ENCODE results near the gene CCDC146. TPM values are rescaled to one million over a fixed set of nuclear protein-coding genes. Genes with fewer than 3 reads are reported as not detected.

The CCDC146 gene
- total and polyA plus RNA-seq, 2 of the 13 experiments (the other 11 are each of a cell fraction or from before 2014, with no cell fraction given), result 2.4 to 4.1 TPM

GRCh38 chr7:77245015-77245755 lies 122.8 kb downstream of the CCDC146 start (continued):
- TF ChIP-seq ZNF18 (CRISPR knock-in tag; IDR thresholded peaks at IDR 0.05; ENCODE audit: insufficient replicate concordance) (peak; percentile 79), ZNF792 (CRISPR knock-in tag; IDR thresholded peaks at IDR 0.05) (peak; percentile 52; the same call in 1 of the 2 replicates), NFYC (CRISPR knock-in tag; IDR thresholded peaks at IDR 0.05) (peak; percentile 10; the same call in 1 of the 2 replicates), FOXP4 (CRISPR knock-in tag; IDR thresholded peaks at IDR 0.05) (peak; percentile 30; the same call in 1 of the 2 replicates), FOXJ3 (CRISPR knock-in tag; IDR thresholded peaks at IDR 0.05; ENCODE audit: borderline replicate concordance) (peak; percentile 15; the same call in 1 of the 2 replicates), ZNF687 (CRISPR knock-in tag; IDR thresholded peaks at IDR 0.05) (peak; percentile 68), ARNTL (CRISPR knock-in tag; IDR thresholded peaks at IDR 0.05) (peak; percentile 96), ZNF75D (CRISPR knock-in tag; IDR thresholded peaks at IDR 0.05; ENCODE audit: borderline replicate concordance) (no peak), CREM (IDR thresholded peaks at IDR 0.05) (peak; percentile 41; the same call in 1 of the 2 replicates), CREM (CRISPR knock-in tag; IDR thresholded peaks at IDR 0.05) (no peak), RBAK (CRISPR knock-in tag; IDR thresholded peaks at IDR 0.05) (no peak), FOXK1 (CRISPR knock-in tag; IDR thresholded peaks at IDR 0.05; ENCODE audit: borderline replicate concordance, low read depth) (peak; percentile 83; the same call in 1 of the 2 replicates), MXI1 (IDR thresholded peaks at IDR 0.05; ENCODE audit: borderline replicate concordance, low read depth, low read length) (peak; percentile 92; the same call in 2 of the 3 replicates), ZNF790 (CRISPR knock-in tag; IDR thresholded peaks at IDR 0.05; ENCODE audit: borderline replicate concordance) (peak; percentile 59; the same call in 1 of the 2 replicates), POLR2A (IDR thresholded peaks at IDR 0.05; ENCODE audit: insufficient read depth in 1 of 2, low read depth in 2 of 2, low read length in 2 of 2) (peak in 1 of 2 experiments; percentile 39; a peak in 2 of 4 replicates), DRAP1 (CRISPR knock-in tag; IDR thresholded peaks at IDR 0.05) (peak; percentile 46; the same call in 1 of the 2 replicates), POGZ (CRISPR knock-in tag; IDR thresholded peaks at IDR 0.05) (peak; percentile 61; the same call in 1 of the 2 replicates), HMG20A (CRISPR knock-in tag; IDR thresholded peaks at IDR 0.05; ENCODE audit: borderline replicate concordance) (peak; percentile 79), TCF7 (IDR thresholded peaks at IDR 0.05; ENCODE audit: low read depth) (peak; percentile 57; the same call in 1 of the 2 replicates), ZNF580 (CRISPR knock-in tag; IDR thresholded peaks at IDR 0.05; ENCODE audit: borderline replicate concordance, low read depth) (0 out of 2 replicates have a peak, but pooled peaks have one; percentile 47)
